Vagina (tissue), 2 donors: ENCODE data around the gene NDUFB4. TPM values are rescaled to one million over a fixed set of nuclear protein-coding genes. Genes with fewer than 3 reads are reported as not detected.

Source experiments
- DNase-seq, 2 donors: peaks; one replicate each; pipeline ENCODE4 v3.0.0-alpha.2; 2017; ENCODE audit errors: extremely low spot score in 2 of 2
- H3K27ac ChIP-seq: fragments of 200-600 bp; sonication (generic); one replicate; pipeline ENCODE4 v1.5.1; 2019
- H3K27me3 ChIP-seq: fragments of 200-600 bp; sonication (generic); one replicate; pipeline ENCODE4 v1.5.1; 2019
- H3K36me3 ChIP-seq, 2 donors: fragments of 200-600 bp; sonication (generic); one replicate each; pipeline ENCODE4 v1.5.1; 2017 to 2019
- H3K4me1 ChIP-seq: fragments of 200-600 bp; sonication (generic); one replicate; pipeline ENCODE4 v1.5.1; 2019
- H3K4me3 ChIP-seq, 2 donors: fragments of 200-600 bp; sonication (generic); 1 replicate in 1 of 2; 2 replicates in 1 of 2; pipeline ENCODE4 v1.5.1; 2016 to 2019
- H3K9me3 ChIP-seq: fragments of 200-600 bp; sonication (generic); one replicate; pipeline ENCODE4 v1.5.1; 2019
- POLR2A ChIP-seq, 2 donors: fragments of 450-650 bp; IDR thresholded peaks; one replicate each; pipeline ENCODE4 v1.6.1; 2017; ENCODE audit warnings: antibody characterized with exemption in 2 of 2, mild to moderate bottlenecking in 2 of 2, moderate library complexity in 2 of 2
- POLR2AphosphoS5 ChIP-seq, 2 donors: sonication (generic); formaldehyde crosslinking; IDR thresholded peaks; one replicate each; pipeline ENCODE4 v1.9.0; 2017; ENCODE audit warnings: antibody characterized with exemption in 2 of 2, mild to moderate bottlenecking in 2 of 2, low read depth in 1 of 2; ENCODE audit not compliant: insufficient read depth in 1 of 2
- intact Hi-C: fragments of 100-400 bp; cut with DNase I; formaldehyde crosslinking; loops from one replicate; pipeline ENCODE4 v1.15.1; 2023
- total RNA-seq: library from RNA; depleted of rRNA; stranded (reverse); fragments of >200 nt; gene quantifications from one replicate; pipeline ENCODE4 v1.2.3, GENCODE V29; 2016
- TF ChIP-seq, protein P1 (sequence below), 3 experiments: fragments of 450-650 bp in 2 of 3; fragments of 200-600 bp in 1 of 3; sonication (generic) in 1 of 3; IDR thresholded peaks; one replicate each; pipeline ENCODE4 v1.5.1; 2017 to 2019; ENCODE audit warnings: antibody characterized with exemption in 3 of 3, mild to moderate bottlenecking in 2 of 3, moderate library complexity in 2 of 3

Gene NDUFB4
- total RNA-seq: 82.5 TPM

- DNase-seq: peak; percentile 97 to 98
- intact Hi-C loops: loop anchor here (10.0 kb wide), 1 partner anchor 149 kb away; the partner anchor contains the start of genes GTF2E1 and RABL3
- H3K27ac ChIP-seq: peak within 1 kb of the TSS; percentile 97
- no peaks in the 10 kb centered on the region for H3K9me3 ChIP-seq
- TF ChIP-seq POLR2A (IDR thresholded peaks at IDR 0.05) (peak in 1 of 2 donors; percentile 64), POLR2AphosphoS5 (IDR thresholded peaks at IDR 0.05; ENCODE audit: insufficient read depth in 1 of 2, low read depth in 1 of 2) (peak; percentile 95 to 97)
- TF ChIP-seq, protein P1, sequence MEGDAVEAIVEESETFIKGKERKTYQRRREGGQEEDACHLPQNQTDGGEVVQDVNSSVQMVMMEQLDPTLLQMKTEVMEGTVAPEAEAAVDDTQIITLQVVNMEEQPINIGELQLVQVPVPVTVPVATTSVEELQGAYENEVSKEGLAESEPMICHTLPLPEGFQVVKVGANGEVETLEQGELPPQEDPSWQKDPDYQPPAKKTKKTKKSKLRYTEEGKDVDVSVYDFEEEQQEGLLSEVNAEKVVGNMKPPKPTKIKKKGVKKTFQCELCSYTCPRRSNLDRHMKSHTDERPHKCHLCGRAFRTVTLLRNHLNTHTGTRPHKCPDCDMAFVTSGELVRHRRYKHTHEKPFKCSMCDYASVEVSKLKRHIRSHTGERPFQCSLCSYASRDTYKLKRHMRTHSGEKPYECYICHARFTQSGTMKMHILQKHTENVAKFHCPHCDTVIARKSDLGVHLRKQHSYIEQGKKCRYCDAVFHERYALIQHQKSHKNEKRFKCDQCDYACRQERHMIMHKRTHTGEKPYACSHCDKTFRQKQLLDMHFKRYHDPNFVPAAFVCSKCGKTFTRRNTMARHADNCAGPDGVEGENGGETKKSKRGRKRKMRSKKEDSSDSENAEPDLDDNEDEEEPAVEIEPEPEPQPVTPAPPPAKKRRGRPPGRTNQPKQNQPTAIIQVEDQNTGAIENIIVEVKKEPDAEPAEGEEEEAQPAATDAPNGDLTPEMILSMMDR (IDR thresholded peaks at IDR 0.05): no peak
- peaks cover 38% of the 10 kb centered on the region for H3K4me1 ChIP-seq
- peak within 1 kb of the TSS; percentile 79 to 83 for H3K4me3 ChIP-seq
- H3K36me3 ChIP-seq: peaks cover 0 to 14% of the 10 kb centered on the region in 2 donors
- no peaks in the 10 kb centered on the region for H3K27me3 ChIP-seq
Observed at GRCh38 chr3:120596116-120596852, at the start of gene NDUFB4. TSS of gene NDUFB4 (plus strand) at chr3:120596336. CDS start at chr3:120596360, 24 bp downstream.

- no peaks in the 10 kb centered on the region for H3K27me3 ChIP-seq
- no peak overlapping the region for H3K4me3 ChIP-seq
- H3K4me1 ChIP-seq: no peaks in the 10 kb centered on the region
- no peak for DNase-seq
- H3K27ac ChIP-seq: no peak overlapping the region
- intact Hi-C loops: loop anchor here (10.0 kb wide), 1 partner anchor 56 kb away; no protein-coding TSS in a partner anchor
- no peaks in the 10 kb centered on the region for H3K9me3 ChIP-seq
- no peaks in the 10 kb centered on the region for H3K36me3 ChIP-seq
- no peak for TF ChIP-seq POLR2A (IDR thresholded peaks at IDR 0.05)
- TF ChIP-seq POLR2AphosphoS5 (IDR thresholded peaks at IDR 0.05; ENCODE audit: insufficient read depth in 1 of 2, low read depth in 1 of 2): no peak
- TF ChIP-seq, protein P1 (IDR thresholded peaks at IDR 0.05): no peak
Observed at GRCh38 chr3:120550546-120550945, 45.6 kb upstream of the NDUFB4 start.

DNA sequence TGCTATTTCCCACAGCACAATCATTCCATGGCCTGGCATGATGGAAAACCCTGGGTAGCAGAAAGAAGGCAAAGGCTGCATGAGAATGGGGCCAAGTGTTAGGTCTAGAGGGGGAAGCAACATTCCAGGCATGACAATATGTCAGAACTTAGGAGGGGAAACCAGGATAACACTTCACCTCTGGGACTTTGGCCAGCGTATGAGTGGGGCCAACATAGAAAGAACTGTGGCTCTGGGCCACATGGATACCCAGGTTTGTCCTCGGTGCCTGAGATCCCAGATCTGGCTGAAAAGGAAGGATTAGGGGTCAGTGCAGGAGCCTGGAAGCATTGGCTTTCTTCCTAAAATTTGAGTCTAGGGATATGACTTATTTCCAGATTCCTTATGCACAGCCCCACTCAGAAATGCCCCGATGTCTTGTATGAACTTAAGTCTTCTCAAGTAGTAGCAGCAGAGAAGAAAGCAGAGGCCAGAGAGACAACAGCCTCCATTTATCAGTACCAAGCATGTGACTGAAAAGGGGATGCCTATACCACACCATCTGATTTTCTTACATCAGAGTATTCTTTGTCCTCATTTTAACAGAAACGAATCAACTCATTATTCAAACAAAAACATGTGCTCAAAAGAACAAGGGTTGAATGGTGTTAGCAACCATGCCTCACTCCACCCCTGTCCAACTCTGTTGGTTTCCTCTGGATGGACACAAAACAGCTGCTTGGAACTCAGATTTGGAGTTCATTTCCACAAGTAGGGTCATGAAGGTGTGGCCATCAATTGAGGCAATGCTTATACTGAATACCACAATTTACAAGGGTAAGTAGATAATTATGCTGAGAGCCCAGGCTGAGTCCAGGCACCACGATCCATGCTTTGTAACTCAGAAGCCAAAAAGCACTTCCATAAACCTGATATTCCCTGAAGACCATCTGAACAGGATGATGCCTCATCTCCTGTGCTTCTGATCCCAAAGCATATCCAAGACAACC lies 43.7 kb upstream of the NDUFB4 start:
- intact Hi-C loops: loop anchor here (10.0 kb wide), 1 partner anchor 58 kb away; no protein-coding TSS in a partner anchor
- H3K27me3 ChIP-seq: no peaks in the 10 kb centered on the region
- no peaks in the 10 kb centered on the region for H3K36me3 ChIP-seq
- H3K9me3 ChIP-seq: no peaks in the 10 kb centered on the region
- no peak for DNase-seq
- no peak overlapping the region for H3K4me3 ChIP-seq
- TF ChIP-seq POLR2AphosphoS5 (IDR thresholded peaks at IDR 0.05; ENCODE audit: insufficient read depth in 1 of 2, low read depth in 1 of 2) (no peak), POLR2A (IDR thresholded peaks at IDR 0.05) (no peak)
- TF ChIP-seq, protein P1 (IDR thresholded peaks at IDR 0.05): no peak
- H3K4me1 ChIP-seq: no peaks in the 10 kb centered on the region
- H3K27ac ChIP-seq: no peak overlapping the region

- Histone ChIP-seq H3K9me3 (no peaks in the 10 kb centered on the region), H3K36me3 (no peaks in the 10 kb centered on the region), H3K27ac (no peak overlapping the region), H3K4me1 (peaks cover 10% of the 10 kb centered on the region), H3K27me3 (no peaks in the 10 kb centered on the region), H3K4me3 (no peak overlapping the region)
- no peak for DNase-seq
- TF ChIP-seq POLR2A (IDR thresholded peaks at IDR 0.05): no peak
- intact Hi-C loops: loop anchor here (5.0 to 10.0 kb wide), 3 partner anchors 60 to 308 kb away; no protein-coding TSS in a partner anchor
Observed at GRCh38 chr3:120554812-120555606, 41.1 kb upstream of the NDUFB4 start.
